Dermis lymphatic vessel endothelial cell (primary cell): ENCODE measurements around the gene ZBTB48. TPM values are rescaled to one million over a fixed set of nuclear protein-coding genes. Genes with fewer than 3 reads are reported as not detected.

ENCODE experiments used
- total RNA-seq: library from RNA; depleted of rRNA; stranded (reverse); fragments of >200 nt; gene quantifications from 2 replicates; pipeline ENCODE4 v1.2.1, GENCODE V29; 2014

ZBTB48 gene
- 13.6 and 15.0 TPM in 2 replicates for total RNA-seq

GRCh38 chr1:6579374-6580118 is at the start of gene ZBTB48:
TSS of gene ZBTB48 (plus strand) at chr1:6579994. CDS start at chr1:6580610, 616 bp downstream.

DNA sequence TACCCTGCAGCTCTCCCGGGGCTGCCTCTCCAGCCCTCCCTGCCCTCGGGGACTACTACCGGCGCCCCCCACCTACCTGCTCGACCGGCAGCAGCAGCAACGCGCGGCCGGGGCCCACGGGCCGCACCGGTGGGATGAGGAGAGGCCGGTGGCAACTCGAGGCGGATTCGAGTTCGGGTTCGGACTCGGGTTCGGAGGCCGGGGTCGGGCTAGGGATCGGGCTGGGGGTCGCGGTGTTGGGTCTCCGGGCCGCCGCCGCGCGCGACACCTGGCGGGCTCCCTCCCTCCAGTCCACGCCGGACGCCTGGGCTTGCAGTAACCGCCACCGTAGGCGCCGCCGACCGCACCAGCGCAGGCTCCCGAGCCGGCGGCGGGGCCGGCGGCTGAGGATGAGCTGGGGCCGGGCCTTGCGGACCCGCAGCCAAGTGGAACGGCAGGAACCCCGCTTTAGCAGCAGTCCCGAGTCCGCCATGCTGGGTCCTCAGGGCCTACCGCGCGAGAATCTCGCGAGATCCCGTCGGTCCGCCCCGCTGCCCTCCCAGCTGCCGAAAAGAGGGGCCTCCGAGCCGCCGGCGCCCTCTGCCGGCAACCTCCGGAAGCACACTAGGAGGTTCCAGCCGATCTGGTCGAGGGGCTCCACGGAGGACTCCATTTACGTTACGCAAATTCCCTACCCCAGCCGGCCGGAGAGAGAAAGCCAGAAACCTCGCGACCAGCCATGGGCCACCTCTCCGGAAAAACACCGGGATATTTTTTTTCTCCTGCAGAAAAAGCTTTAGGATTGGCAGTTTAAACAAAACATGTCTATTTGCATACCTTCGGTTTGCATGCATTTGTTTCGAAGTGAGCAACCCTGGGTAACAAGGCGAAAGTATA is 25.5 kb upstream of the ZBTB48 start, which contains the start of gene NOL9:
Gene NOL9, minus strand, starts transcription at position 483 of the 876 bp plus-strand sequence. Its CDS starts 11 bp downstream, at position 472.

DNA sequence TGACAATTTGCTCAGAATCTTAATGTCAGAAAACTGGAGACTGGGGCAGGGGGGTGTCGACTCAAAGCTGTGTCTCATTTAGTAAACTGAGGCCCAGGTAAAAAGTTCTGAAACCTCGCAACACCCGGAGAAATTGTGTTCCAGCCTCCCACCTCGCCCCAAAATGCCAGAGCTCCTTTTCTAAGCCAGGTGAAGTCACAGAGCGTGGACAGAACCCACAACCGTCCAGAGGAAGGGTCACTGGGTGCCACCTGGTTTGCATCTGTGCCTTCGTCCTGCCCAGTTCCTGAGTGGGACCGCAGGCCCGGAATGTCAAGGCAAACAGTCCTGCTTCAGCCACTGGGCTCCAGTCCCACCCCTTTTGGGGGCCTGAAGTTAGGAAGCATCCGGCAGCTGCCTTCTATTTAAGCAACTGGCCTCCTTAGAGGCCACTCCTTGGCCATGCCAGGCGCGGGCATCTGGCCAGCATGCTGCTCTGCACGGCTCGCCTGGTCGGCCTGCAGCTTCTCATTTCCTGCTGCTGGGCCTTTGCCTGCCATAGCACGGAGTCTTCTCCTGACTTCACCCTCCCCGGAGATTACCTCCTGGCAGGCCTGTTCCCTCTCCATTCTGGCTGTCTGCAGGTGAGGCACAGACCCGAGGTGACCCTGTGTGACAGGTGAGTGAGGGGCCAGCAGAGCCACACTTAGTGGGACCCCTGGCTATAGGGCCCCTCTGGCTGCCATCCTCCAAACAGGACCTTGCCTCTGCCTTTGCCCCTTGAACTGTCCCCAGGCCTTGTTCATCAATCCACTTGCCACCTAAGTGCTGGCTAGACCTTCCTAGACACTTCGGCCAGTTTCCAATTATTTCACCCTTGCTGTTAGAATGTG is 24.7 kb upstream of the ZBTB48 start, which contains the start of gene TAS1R1:
Gene TAS1R1, plus strand, starts transcription at position 401 of the 872 bp plus-strand sequence. Its CDS starts 67 bp downstream, at position 468.

GRCh38 chr1:6602669-6603237 is 23.0 kb downstream of the ZBTB48 start, which contains the start of gene KLHL21:
TSS of gene KLHL21 (minus strand) at chr1:6602869. CDS start at chr1:6602817, 52 bp downstream.

DNA sequence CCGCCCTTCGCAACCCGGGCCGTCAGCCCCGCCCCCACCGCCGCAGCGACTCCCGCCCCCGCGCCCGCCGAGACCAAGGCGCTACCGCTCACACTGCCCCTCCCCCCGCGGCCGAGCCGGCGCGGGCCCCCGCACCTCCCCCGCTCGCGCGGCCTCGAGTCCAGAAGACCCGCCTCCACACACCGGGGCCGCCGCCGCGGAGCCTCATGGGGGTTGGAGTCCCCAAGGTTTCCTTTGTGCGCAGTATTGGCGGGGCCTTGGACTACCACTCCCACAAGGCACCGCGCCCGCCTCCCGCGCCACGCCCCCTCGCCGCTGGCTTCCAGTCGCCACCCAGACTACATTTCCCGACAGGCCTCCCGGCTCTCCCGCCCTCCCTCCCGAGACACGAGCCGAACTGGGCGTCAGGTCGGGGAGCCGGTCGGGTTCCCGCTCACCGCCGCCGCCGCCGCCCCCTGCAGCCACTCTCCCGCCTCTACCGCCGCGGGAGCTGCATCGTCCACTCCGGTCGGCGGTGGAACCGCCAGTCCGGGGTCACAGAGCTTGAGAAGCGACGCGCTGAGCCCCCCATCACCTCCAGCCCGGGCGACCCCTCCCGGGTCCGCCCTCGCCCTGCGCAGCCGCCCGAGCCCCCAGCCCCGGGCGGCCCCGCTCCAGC is 33.7 kb downstream of the ZBTB48 start, which contains the start of gene PHF13:
Gene PHF13, plus strand, starts transcription at position 371 of the 658 bp plus-strand sequence. CDS start 336 bp downstream, outside the sequence.

DNA sequence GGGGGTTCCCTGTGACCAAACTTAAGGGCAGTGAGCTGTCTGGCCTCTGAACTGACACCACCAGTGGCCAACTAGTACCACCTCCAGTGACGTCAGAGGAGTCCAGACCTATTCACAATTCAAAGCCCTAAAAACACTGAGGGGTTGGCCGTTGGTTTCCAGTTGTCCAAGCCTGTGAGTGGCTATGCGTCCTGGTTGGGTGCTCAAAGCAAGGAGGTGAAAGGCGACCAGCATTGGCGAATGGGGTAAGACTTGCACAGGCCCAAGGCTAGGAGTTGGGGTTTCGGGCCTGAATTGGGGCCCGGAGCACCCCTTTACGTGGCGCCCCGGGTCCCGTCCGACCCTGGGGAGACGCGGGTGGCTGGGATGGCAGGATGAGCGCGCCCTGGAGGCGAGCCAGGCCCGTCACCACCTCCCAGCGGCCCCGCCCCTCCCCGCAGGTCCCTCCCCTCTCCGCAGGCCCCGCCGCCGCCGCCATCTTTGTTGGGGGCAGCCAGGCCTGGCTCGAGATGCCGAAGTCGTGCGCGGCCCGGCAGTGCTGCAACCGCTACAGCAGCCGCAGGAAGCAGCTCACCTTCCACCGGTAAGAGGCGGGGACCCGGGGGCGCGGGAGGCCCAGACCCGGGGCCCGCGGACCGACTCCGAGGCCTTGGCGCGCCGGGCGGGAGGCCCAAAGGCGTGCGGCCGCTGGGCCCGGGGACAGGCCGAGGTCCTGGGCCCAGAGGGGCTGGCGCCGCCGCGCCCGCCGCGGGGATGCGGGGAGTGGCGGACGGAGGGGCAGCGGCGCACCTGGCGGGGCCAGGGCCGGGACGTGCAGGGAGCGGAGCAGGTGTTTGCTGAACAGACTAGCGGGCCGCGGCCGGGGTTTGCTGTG is 45.2 kb downstream of the ZBTB48 start, which contains the start of gene THAP3:
Gene THAP3, plus strand, starts transcription at position 159 of the 874 bp plus-strand sequence. Its CDS starts 351 bp downstream, at position 510.

Other genes with a start within 250 kb of the ZBTB48 start
- gene ACOT7, start 186.2 kb upstream of the ZBTB48 start, total RNA-seq: 11.4 and 13.0 TPM in 2 replicates
- gene HES2, start 160.1 kb upstream of the ZBTB48 start, total RNA-seq: 5.9 and 10.2 TPM in 2 replicates
- 0.22 and 0.69 TPM in 2 replicates for gene ESPN, start 155.2 kb upstream of the ZBTB48 start, total RNA-seq
- 2.8 and 6.7 TPM in 2 replicates for gene TNFRSF25, start 113.8 kb upstream of the ZBTB48 start, total RNA-seq
- 17.6 and 23.9 TPM in 2 replicates for gene PLEKHG5, start 88.3 kb upstream of the ZBTB48 start, total RNA-seq
- 14.5 and 20.6 TPM in 2 replicates for gene NOL9, start 25.5 kb upstream of the ZBTB48 start, total RNA-seq
- gene TAS1R1, start 24.7 kb upstream of the ZBTB48 start, total RNA-seq: not detected in 2 replicates
- 12.2 and 15.8 TPM in 2 replicates for gene KLHL21, start 22.9 kb downstream of the ZBTB48 start, total RNA-seq
- 10.8 and 11.0 TPM in 2 replicates for gene PHF13, start 33.7 kb downstream of the ZBTB48 start, total RNA-seq
- gene THAP3, start 44.9 kb downstream of the ZBTB48 start, total RNA-seq: 14.5 and 18.6 TPM in 2 replicates
- 33.8 and 44.3 TPM in 2 replicates for gene DNAJC11, start 121.8 kb downstream of the ZBTB48 start, total RNA-seq
- gene CAMTA1, start 205.5 kb downstream of the ZBTB48 start, total RNA-seq: 39.5 and 55.6 TPM in 2 replicates